Cardiac muscle cell (in vitro differentiated cells and primary cell): ENCODE measurements around the gene CLCN5. TPM values are rescaled to one million over a fixed set of nuclear protein-coding genes. Genes with fewer than 3 reads are reported as not detected.

ENCODE experiments used
- DNase-seq, 2 donors: peaks; one replicate each; pipeline versions ENCODE4 v3.0.0 to v3.0.0-alpha.2; 2010 to 2017; ENCODE audit warnings: low read depth in 1 of 2, low spot score in 1 of 2
- H3K27ac ChIP-seq: fragments of 200-600 bp; sonication (generic); 2 replicates; pipeline ENCODE4 v1.5.1; 2016
- H3K27me3 ChIP-seq: fragments of 200-600 bp; sonication (generic); 2 replicates; pipeline ENCODE4 v1.6.0; 2016; ENCODE audit warnings: control low read depth
- H3K36me3 ChIP-seq: fragments of 200-600 bp; sonication (generic); 2 replicates; pipeline ENCODE4 v1.5.1; 2016; ENCODE audit warnings: control low read depth
- H3K4me1 ChIP-seq: fragments of 200-600 bp; sonication (generic); 2 replicates; pipeline ENCODE4 v1.8.1; 2017; ENCODE audit warnings: low read depth, mild to moderate bottlenecking, mixed run types
- H3K4me3 ChIP-seq: fragments of 200-600 bp; sonication (generic); 2 replicates; pipeline ENCODE4 v1.5.1; 2016; ENCODE audit warnings: mild to moderate bottlenecking
- H3K9me3 ChIP-seq: fragments of 200-600 bp; sonication (generic); 2 replicates; pipeline ENCODE4 v1.5.1; 2017; ENCODE audit warnings: low read depth, mild to moderate bottlenecking, control low read depth
- CTCF ChIP-seq: IDR thresholded peaks from 2 replicates; pipeline ENCODE4 v1.5.1; 2012; ENCODE audit warnings: low read depth, mild to moderate bottlenecking, low read length
- polyA plus RNA-seq: library from polyadenylated mRNA; unstranded; fragments of >200 nt; fragmentation: Nextera tagmentation; extraction: Ambion mirVana; gene quantifications from 2 replicates; pipeline ENCODE4 v1.2.1, GENCODE V29; 2016
- total RNA-seq: library from RNA; depleted of rRNA; stranded (reverse); fragments of >200 nt; gene quantifications from 2 replicates; pipeline ENCODE4 v1.2.3, GENCODE V29; 2016

CLCN5 gene
- total and polyA plus RNA-seq, 2 experiments from 2014 or later = 6.6 to 16.6 TPM

DNA sequence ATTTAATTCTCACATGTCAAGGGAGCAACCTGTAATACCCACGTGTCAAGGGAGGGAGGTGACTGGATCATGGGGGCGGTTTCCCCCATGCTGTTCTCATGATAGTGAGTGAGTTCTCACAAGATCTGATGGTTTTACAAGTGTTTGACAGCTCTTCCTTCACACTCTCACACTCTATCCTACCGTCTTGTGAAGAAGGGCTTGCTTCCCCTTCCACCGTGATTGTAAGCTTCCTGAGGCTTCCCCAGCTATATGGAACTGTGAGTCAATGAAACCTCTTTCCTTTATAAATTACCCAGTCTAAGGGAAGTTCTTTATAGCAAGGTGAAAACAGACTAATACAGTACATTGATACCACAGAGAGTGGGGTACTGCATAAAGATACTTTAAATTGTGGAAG lies 25.4 kb upstream of the CLCN5 start:
- no peak for TF ChIP-seq CTCF
- no peak overlapping the region for H3K27ac ChIP-seq
- H3K4me1 ChIP-seq = peaks cover 10% of the 10 kb centered on the region
- no peaks in the 10 kb centered on the region for H3K9me3 ChIP-seq
- H3K36me3 ChIP-seq = no peaks in the 10 kb centered on the region
- DNase-seq = no peak
- H3K4me3 ChIP-seq = no peak overlapping the region
- H3K27me3 ChIP-seq = no peaks in the 10 kb centered on the region

DNA sequence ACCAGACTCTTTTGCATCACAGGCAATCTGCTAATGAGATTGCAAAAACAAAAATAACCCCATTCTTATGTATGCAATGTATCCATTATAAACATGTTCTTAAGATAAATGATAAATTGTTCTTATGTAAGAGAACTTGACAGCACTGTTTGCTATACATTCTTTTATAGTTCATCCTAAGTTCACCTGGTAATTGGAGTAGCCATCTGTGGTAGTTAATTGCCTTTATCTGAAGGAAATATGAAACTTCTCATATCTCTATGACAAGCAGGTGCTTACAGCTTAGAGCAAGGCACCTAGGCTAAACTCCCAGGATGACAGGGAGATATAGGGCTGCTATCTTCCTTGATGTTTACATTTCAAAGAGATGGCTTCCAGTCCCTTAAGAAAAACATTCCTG lies 21.3 kb upstream of the CLCN5 start:
- no peak overlapping the region for H3K4me3 ChIP-seq
- H3K27ac ChIP-seq = no peak overlapping the region
- no peaks in the 10 kb centered on the region for H3K36me3 ChIP-seq
- H3K9me3 ChIP-seq = no peaks in the 10 kb centered on the region
- no peaks in the 10 kb centered on the region for H3K27me3 ChIP-seq
- H3K4me1 ChIP-seq = peaks cover 10% of the 10 kb centered on the region
- TF ChIP-seq CTCF = no peak
- no peak for DNase-seq

- H3K9me3 ChIP-seq = no peaks in the 10 kb centered on the region
- H3K4me1 ChIP-seq = no peaks in the 10 kb centered on the region
- no peak for TF ChIP-seq CTCF
- no peak overlapping the region for H3K4me3 ChIP-seq
- no peaks in the 10 kb centered on the region for H3K27me3 ChIP-seq
- no peaks in the 10 kb centered on the region for H3K36me3 ChIP-seq
- H3K27ac ChIP-seq = no peak overlapping the region
- no peak for DNase-seq
Observed at GRCh38 chrX:49910344-49910743, 12.1 kb upstream of the CLCN5 start.

DNA sequence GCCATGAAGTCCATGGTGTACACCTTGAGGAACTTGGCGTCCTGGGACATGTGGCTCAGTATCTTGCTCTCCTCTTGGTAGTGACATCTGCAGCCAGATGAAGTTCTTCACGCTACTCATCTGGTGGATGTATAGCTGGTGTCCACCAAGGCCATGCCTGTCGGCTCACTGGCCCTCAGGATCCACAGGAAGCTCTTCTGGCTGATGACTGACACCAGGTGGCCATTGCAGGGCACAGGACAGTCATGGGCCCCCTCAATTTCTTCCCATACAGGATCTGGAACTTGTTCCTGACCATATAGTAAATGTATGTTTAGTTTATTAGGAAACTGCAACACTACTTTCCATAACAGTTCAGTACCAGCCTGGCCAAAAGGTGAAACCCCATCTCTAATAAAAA lies 10.3 kb upstream of the CLCN5 start:
- no peak overlapping the region for H3K27ac ChIP-seq
- no peaks in the 10 kb centered on the region for H3K9me3 ChIP-seq
- TF ChIP-seq CTCF = no peak
- H3K4me1 ChIP-seq = no peaks in the 10 kb centered on the region
- H3K27me3 ChIP-seq = no peaks in the 10 kb centered on the region
- DNase-seq = no peak
- H3K36me3 ChIP-seq = no peaks in the 10 kb centered on the region
- H3K4me3 ChIP-seq = no peak overlapping the region

DNA sequence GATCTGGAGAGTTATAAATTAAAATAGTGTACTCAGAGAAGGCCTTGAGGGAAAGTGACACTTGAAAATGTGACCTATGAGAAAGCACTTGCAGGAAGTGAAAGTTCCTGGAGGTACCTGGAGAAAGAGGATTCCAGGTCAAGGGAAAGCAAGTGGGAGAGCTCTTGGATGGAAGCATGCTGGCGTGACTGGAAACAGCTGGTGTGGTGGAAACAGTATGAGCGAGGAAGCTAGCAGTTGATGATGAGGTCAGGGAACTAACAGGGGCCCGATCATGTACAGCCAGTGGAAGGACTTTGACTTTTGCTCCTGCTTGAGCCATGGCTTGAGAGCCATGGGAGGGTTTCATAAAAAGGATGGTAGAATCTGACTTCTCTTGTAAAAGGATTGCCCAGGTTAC lies 9.5 kb upstream of the CLCN5 start:
- H3K27me3 ChIP-seq = no peaks in the 10 kb centered on the region
- no peaks in the 10 kb centered on the region for H3K4me1 ChIP-seq
- DNase-seq = no peak
- H3K27ac ChIP-seq = no peak overlapping the region
- no peak overlapping the region for H3K4me3 ChIP-seq
- no peak for TF ChIP-seq CTCF
- H3K9me3 ChIP-seq = no peaks in the 10 kb centered on the region
- no peaks in the 10 kb centered on the region for H3K36me3 ChIP-seq
